Activated CD8-positive, alpha-beta T cell treated with anti-CD3 and anti-CD28 coated beads, Interleukin-2, amount 10 ng/mL, durations not matched to agents 7 days and 5 days (primary cell): Measurements from ENCODE around the gene SLC9A6. TPM values are rescaled to one million over a fixed set of nuclear protein-coding genes. Genes with fewer than 3 reads are reported as not detected.

Source experiments
- ATAC-seq: fragments of 150-1000 bp; cut with Tn5 transposase; one replicate; pipeline ENCODE4 v1.10.0; 2021; ENCODE audit warnings: moderate library complexity
- CTCF ChIA-PET: fragments of 350-600 bp; sonication (Branson Sonifier 250); formaldehyde crosslinking; loops from one replicate; lab custom pipeline; 2021; ENCODE audit warnings: antibody characterized with exemption; lab: Charles Lee
- POLR2A ChIA-PET: fragments of 350-600 bp; sonication (Branson Sonifier 250); formaldehyde crosslinking; loops from one replicate; lab custom pipeline; 2021; ENCODE audit warnings: antibody characterized with exemption; lab: Charles Lee
- DNase-seq: peaks from one replicate; pipeline ENCODE4 v3.0.0-alpha.2; 2020
- H3K27ac Mint-ChIP-seq: one replicate; pipeline ENCODE4 v1.8.0; 2021; ENCODE audit warnings: mild to moderate bottlenecking, mixed read lengths
- H3K27me3 Mint-ChIP-seq: one replicate; pipeline ENCODE4 v1.8.0; 2021; ENCODE audit warnings: low read depth, mixed read lengths
- H3K36me3 Mint-ChIP-seq: one replicate; pipeline ENCODE4 v1.8.0; 2021; ENCODE audit warnings: low read depth, mixed read lengths
- H3K4me1 Mint-ChIP-seq: one replicate; pipeline ENCODE4 v1.8.0; 2021; ENCODE audit warnings: low read depth, mixed read lengths
- H3K4me3 Mint-ChIP-seq: one replicate; pipeline ENCODE4 v1.8.0; 2021; ENCODE audit warnings: mild to moderate bottlenecking, mixed read lengths
- H3K9me3 Mint-ChIP-seq: one replicate; pipeline ENCODE4 v1.8.0; 2022; ENCODE audit warnings: mixed read lengths; ENCODE audit not compliant: insufficient read depth
- total RNA-seq, 2 experiments: library from RNA; stranded (reverse); gene quantifications; one replicate each; pipeline ENCODE4 v1.2.3, GENCODE V29; 2021

The SLC9A6 gene
- total RNA-seq, 2 experiments from 2014 or later = 15.4 to 17.5 TPM

DNA sequence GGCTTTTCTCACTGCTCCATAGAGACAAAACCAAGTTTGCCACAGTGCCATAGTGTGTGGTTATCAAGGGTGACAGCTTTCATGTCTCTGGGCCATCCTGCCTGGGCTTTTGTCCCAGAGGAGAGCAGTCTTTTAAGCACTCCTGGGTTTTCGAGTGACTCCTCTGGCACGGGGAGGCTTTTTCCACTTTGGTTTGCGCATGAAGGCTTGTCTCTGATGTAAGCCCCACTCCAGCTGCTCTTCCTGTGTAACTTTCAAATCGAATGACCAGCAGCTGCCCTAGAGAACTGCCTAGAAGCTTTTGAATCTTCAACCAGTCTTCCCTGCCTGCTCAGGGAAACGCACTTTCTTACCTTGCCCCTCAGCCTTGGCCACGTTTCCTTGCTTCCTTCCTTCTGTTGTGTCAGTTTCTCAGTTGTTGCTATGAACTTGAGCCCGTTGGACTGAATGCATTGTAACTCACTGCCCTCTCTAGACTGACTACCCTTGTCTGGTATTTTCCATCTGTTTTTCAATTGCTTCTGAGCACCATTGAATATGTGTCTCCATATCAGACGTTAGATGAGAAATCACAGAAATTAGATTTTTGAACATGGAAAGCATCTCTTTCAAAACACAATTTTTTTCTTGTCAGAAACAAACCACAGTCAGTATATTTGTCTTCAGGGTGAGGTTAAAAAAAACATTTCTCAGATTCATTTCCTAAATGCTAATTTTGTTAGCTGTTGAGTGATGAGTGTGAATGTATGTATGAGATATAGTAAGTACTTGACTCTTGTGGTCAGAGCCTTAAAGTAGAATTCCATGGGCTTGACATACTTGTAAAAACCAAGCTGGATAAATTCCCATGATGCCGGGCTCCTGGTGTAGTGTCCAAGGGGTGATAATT lies 45.3 kb downstream of the SLC9A6 start:
- CTCF ChIA-PET = interaction anchor here (1.2 to 5.0 kb wide), 4 partner anchors 133 to 179 kb away, joined by 3 to 68 read pairs (median 40); no protein-coding TSS in a partner anchor
- no peaks in the 10 kb centered on the region for H3K4me1 Mint-ChIP-seq
- no peaks in the 10 kb centered on the region for H3K27me3 Mint-ChIP-seq
- no peak overlapping the region for H3K27ac Mint-ChIP-seq
- ATAC-seq (no peak), DNase-seq (no peak)
- no peaks in the 10 kb centered on the region for H3K9me3 Mint-ChIP-seq
- H3K4me3 Mint-ChIP-seq = no peak overlapping the region
- peaks cover 11% of the 10 kb centered on the region for H3K36me3 Mint-ChIP-seq
- POLR2A ChIA-PET = no interaction called here

DNA sequence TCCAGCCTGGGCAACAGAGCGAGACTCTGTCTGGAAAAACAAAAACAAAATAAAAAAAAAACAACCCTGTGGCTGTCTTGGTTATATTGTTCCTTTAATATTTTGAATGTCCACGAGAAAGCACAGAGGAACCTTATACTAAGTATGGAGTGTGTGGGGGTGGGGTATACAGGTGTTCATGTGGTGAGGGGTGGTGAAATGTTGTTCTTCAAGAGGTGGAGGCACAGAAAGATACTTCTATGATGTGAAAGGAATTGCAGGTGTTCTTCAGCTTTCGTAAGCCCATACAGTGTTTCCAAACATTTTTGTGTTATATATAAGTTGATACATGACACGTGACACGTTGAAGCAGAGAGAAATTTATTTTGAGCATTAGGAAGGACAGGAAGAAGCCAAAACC lies 46.4 kb downstream of the SLC9A6 start:
- peaks cover 11% of the 10 kb centered on the region for H3K36me3 Mint-ChIP-seq
- no peaks in the 10 kb centered on the region for H3K9me3 Mint-ChIP-seq
- ChIA-PET CTCF (interaction anchor here (5.0 kb wide), 1 partner anchor 132 kb away, joined by 68 read pairs; no protein-coding TSS in a partner anchor), POLR2A (no interaction called here)
- ATAC-seq = no peak
- no peak overlapping the region for H3K4me3 Mint-ChIP-seq
- DNase-seq = no peak
- no peaks in the 10 kb centered on the region for H3K27me3 Mint-ChIP-seq
- H3K27ac Mint-ChIP-seq = no peak overlapping the region
- H3K4me1 Mint-ChIP-seq = no peaks in the 10 kb centered on the region

DNA sequence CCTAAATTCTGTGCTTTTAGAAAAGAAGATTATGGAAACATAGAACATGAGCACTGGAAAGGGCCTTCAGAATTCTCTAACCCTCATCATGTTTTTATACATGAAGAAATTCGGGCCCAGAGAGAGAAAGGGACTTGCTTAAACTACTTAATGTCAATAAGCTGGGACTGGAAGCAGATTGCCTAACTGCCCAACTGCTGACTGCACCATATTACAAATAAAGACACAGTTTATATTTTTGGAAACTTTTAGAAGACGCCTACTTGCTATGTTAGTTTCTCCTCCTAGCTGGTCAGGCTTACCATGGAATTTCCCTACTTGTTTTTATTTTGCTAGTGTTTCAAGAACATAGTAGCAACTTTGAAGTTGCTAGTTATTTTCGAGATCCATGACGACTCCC lies 47.1 kb downstream of the SLC9A6 start:
- no peaks in the 10 kb centered on the region for H3K9me3 Mint-ChIP-seq
- no peaks in the 10 kb centered on the region for H3K27me3 Mint-ChIP-seq
- H3K27ac Mint-ChIP-seq = no peak overlapping the region
- ChIA-PET POLR2A (no interaction called here), CTCF (interaction anchor here (1.2 kb wide), 1 partner anchor 177 kb away, joined by 3 read pairs; no protein-coding TSS in a partner anchor)
- ATAC-seq (no peak), DNase-seq (no peak)
- no peaks in the 10 kb centered on the region for H3K4me1 Mint-ChIP-seq
- peaks cover 11% of the 10 kb centered on the region for H3K36me3 Mint-ChIP-seq
- no peak overlapping the region for H3K4me3 Mint-ChIP-seq

DNA sequence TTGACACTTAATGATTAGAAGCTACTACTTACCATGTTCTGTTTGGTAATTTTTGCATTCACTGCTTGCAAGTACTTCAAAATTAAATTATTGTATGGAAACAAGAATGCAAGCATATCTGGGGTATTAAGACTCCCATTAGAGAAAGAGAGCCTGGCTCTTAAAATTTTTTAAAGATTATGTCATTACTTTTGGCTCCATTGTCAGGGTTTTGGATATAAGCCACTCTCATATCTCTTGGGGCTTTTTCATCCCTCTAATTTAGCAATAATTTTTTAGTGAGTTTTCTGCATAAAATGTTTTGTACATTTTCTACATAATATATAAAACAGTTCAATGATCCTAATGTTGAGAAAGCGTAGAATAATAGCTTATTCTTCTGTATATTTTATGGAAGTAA lies 49.4 kb downstream of the SLC9A6 start:
- POLR2A ChIA-PET = no interaction called here
- Mint-ChIP-seq H3K4me1 (no peaks in the 10 kb centered on the region), H3K27me3 (no peaks in the 10 kb centered on the region), H3K9me3 (no peaks in the 10 kb centered on the region), H3K4me3 (no peak overlapping the region), H3K27ac (no peak overlapping the region), H3K36me3 (peaks cover 10% of the 10 kb centered on the region)
- ATAC-seq (no peak), DNase-seq (no peak)
- CTCF ChIA-PET = interaction anchor here (0.9 kb wide), 1 partner anchor 129 kb away, joined by 3 read pairs; no protein-coding TSS in a partner anchor

DNA sequence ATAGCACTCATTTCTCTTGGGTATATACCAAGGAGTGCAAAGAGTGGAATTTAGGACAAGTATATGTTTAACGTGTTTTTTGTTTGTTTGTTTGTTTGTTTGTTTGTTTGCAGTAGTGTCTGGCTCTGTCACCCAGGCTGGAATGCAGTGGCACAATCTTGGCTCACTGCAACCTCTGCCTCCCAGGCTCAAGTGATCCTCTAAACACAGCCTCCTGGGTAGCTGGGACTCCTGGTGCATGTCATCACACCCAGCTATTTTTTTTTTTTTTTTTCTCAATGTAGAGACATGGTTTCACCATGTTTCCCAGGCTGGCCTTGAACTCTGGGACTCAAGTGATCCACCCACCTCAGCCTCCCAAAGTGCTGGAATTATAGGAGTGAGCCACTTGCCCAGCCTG lies 50.4 kb downstream of the SLC9A6 start:
- Mint-ChIP-seq H3K4me1 (no peaks in the 10 kb centered on the region), H3K36me3 (peaks cover 4% of the 10 kb centered on the region), H3K4me3 (no peak overlapping the region), H3K27ac (no peak overlapping the region), H3K27me3 (no peaks in the 10 kb centered on the region), H3K9me3 (no peaks in the 10 kb centered on the region)
- POLR2A ChIA-PET = no interaction called here
- no peak for ATAC-seq
- CTCF ChIA-PET = interaction anchor here (2.7 kb wide), 1 partner anchor 8 kb away, joined by 11 read pairs; no protein-coding TSS in a partner anchor
- no peak for DNase-seq

DNA sequence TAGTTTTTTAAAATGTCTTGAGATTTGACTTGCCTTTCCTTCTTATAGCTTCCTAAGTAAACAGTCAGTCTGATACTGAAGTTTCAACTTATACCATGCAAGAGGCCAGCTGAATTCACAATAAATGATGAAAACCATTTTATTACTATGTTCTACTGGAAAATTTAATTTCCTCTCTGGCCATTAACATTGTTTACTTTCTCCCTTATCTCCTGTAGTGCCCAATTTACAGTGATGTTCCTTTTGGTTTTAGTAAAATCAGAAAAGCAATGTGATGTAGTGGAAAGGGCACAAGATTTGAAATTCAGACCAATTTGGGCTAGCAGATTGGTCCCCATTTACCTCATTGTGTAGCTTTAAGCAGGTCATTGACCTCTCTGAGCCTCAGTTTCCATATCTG lies 54.2 kb downstream of the SLC9A6 start:
- Mint-ChIP-seq H3K4me1 (no peaks in the 10 kb centered on the region), H3K27ac (no peak overlapping the region), H3K4me3 (no peak overlapping the region), H3K36me3 (peaks cover 7% of the 10 kb centered on the region), H3K9me3 (no peaks in the 10 kb centered on the region), H3K27me3 (no peaks in the 10 kb centered on the region)
- CTCF ChIA-PET = no interaction called here
- POLR2A ChIA-PET = no interaction called here
- no peak for DNase-seq
- ATAC-seq = no peak

DNA sequence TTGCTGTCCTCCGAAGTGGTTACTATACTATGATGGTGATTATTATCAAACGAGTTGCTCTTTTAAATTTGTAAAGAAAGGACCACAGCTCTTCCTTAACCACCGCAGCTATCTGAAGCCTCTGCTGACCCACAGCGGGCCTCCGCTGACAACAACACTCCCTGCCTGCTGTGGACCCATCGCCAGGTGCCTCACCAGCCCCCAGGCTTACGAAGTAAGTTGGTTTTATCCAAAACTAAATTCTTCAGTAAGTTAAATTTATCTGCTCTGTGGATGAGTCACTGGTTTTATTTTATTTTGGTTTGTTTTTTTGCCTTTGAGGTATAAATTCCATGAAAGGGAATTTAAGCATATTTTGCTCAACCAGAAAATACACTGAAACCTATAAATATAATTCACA lies 54.7 kb downstream of the SLC9A6 start:
- Mint-ChIP-seq H3K27ac (no peak overlapping the region), H3K4me3 (no peak overlapping the region), H3K9me3 (no peaks in the 10 kb centered on the region), H3K4me1 (no peaks in the 10 kb centered on the region), H3K27me3 (no peaks in the 10 kb centered on the region), H3K36me3 (peaks cover 8% of the 10 kb centered on the region)
- POLR2A ChIA-PET = no interaction called here
- DNase-seq (no peak), ATAC-seq (no peak)
- CTCF ChIA-PET = interaction anchor here (0.7 to 0.9 kb wide), 2 partner anchors 12 to 123 kb away, joined by 3 to 6 read pairs; no protein-coding TSS in a partner anchor

DNA sequence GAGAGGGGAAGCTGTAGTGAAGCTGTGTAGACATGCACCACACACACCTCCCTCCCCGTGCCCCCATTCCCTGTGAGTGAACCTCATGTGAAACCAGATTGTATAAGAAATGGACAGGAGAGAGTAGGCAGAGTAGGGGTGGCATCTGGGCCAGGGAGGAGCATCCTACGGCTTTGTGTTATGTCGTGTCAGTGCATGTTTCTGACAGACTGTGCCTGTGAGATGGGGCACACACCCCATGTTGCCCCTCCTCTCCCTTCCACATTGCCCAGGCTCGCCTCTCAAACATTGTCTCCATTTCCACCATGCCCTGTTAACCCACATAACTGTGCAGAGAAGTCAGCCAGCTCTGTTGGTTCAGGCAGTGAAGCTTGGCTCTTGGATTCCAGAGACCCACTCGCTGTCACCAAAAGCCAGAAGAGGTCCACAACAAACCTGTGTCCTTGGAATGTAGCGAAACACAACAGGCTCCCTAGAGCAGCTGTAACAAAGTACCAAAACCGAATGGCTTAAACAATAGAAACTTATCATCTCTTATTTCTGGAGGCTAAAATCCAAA lies 56.1 kb downstream of the SLC9A6 start:
- Mint-ChIP-seq H3K36me3 (peaks cover 14% of the 10 kb centered on the region), H3K27ac (no peak overlapping the region), H3K4me1 (no peaks in the 10 kb centered on the region), H3K4me3 (no peak overlapping the region), H3K9me3 (no peaks in the 10 kb centered on the region), H3K27me3 (no peaks in the 10 kb centered on the region)
- CTCF ChIA-PET = no interaction called here
- DNase-seq (no peak), ATAC-seq (no peak)
- POLR2A ChIA-PET = no interaction called here

DNA sequence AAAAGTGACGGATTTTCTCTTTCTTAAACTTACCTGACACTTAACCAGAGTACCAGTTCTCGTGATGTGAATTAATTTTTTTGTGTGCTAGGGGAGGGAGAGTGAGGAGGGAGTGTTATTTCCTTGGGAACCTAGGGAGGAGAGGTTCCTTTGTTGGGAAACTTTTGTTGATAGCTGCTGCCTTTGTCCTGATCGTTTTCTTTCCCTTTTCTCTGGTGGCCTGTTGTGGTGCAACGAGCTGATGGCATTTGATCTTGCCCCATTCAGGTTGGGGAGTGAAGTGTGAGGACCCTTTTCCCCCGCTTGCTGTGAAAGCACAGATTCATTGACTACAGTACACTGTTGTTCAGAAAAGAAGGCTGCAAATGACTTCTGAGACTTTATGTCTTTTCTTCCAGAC lies 59.8 kb downstream of the SLC9A6 start:
- Mint-ChIP-seq H3K4me1 (no peaks in the 10 kb centered on the region), H3K36me3 (peaks cover 12% of the 10 kb centered on the region), H3K4me3 (no peak overlapping the region), H3K27me3 (no peaks in the 10 kb centered on the region), H3K27ac (no peak overlapping the region), H3K9me3 (no peaks in the 10 kb centered on the region)
- ATAC-seq = no peak
- DNase-seq = no peak
- ChIA-PET POLR2A (no interaction called here), CTCF (no interaction called here)

DNA sequence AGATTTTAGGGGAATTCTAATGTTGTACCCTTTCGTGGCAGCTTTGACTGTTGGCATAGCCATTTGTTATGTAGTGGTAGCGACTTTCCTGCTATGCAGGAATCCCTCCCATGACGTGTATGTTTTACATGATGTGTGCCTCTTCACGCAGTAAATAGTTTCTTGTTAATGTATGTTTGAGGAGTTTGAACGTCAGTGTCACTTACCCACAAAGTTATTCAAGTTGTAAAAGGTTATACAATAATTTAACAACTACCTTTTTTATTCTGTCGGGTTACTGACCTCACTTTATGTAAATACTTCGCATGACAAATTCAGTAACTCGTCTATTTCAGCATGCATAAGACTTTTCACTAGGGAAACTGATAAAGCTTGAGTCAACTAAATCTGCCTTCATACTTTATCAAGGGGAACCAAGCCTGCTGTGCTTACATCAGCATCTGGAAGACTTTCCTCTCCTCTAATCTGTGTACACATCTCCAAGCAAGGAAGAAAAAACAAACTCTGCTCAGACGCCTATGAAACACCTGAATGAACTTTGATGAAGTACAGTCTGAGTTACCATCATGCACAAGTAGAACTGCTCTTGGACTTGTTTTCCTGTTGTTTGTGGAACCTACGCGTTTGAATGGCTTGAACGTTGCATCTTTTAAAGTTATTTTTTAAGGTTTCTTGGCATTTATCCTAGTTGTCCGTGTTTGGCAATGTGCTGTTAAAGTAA lies 61.2 kb downstream of the SLC9A6 start:
- Mint-ChIP-seq H3K4me3 (no peak overlapping the region), H3K4me1 (no peaks in the 10 kb centered on the region), H3K27ac (no peak overlapping the region), H3K27me3 (no peaks in the 10 kb centered on the region), H3K9me3 (no peaks in the 10 kb centered on the region), H3K36me3 (peaks cover 12% of the 10 kb centered on the region)
- ATAC-seq (no peak), DNase-seq (no peak)
- ChIA-PET CTCF (no interaction called here), POLR2A (no interaction called here)

DNA sequence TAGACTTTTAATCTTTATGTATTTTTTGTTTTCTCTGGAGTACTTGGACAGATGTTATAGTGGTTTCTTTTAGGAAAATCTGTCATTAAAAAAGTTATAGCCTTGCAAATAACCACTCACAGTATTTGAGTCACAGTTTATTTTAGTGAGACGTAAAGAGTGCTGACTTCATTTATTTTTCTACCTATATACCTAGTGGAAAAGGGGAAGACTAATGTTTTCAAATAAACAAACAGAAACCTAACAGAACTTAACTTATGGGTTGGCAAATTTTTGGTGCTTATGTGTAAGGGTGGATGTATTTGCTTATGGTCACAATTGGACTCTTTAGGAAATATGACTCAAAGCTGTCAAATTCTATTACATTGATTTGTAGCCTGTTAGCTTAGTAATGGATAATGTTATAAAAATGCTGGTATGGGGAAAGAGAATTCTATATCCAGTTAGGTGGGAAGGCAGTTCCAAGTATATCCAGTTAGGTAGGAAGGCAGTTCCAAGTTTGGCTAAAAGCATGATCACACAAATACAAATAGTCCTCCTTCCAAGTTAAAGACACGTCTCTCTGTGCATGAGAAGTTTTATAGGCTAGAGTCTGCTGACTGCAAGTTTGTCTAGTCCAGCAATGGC lies 61.9 kb downstream of the SLC9A6 start:
- no peaks in the 10 kb centered on the region for H3K27me3 Mint-ChIP-seq
- no peaks in the 10 kb centered on the region for H3K9me3 Mint-ChIP-seq
- H3K4me3 Mint-ChIP-seq = no peak overlapping the region
- ATAC-seq (no peak), DNase-seq (no peak)
- peaks cover 10% of the 10 kb centered on the region for H3K36me3 Mint-ChIP-seq
- no peak overlapping the region for H3K27ac Mint-ChIP-seq
- no peaks in the 10 kb centered on the region for H3K4me1 Mint-ChIP-seq
- ChIA-PET POLR2A (no interaction called here), CTCF (no interaction called here)
